ENCODE measurements around the gene CEP135.
"Not testable (repeated sequence)": the region's sequence is repeated elsewhere in the genome, so short reads cannot be mapped to it uniquely, and the experiment has no call there.

CEP135 gene

GRCh38 chr4:55948726-55949481 is at the start of gene CEP135:
CEP135 (plus strand) TSS chr4:55948945; CDS start chr4:55952131, 3,186 bp downstream.
- peak; percentile 92 for DNase-seq

- DNase-seq, result no peak
Measured at GRCh38 chr4:55902677-55903076, 46.1 kb upstream of the CEP135 start.

GRCh38 chr4:55903577-55903976 is 45.2 kb upstream of the CEP135 start:
- no peak for DNase-seq

- DNase-seq, result no peak
Measured at GRCh38 chr4:55904576-55904975, 44.2 kb upstream of the CEP135 start.

- DNase-seq, result no peak
Measured at GRCh38 chr4:55906323-55906722, 42.4 kb upstream of the CEP135 start.

- no peak for DNase-seq
Measured at GRCh38 chr4:55906989-55907388, 41.8 kb upstream of the CEP135 start.

- DNase-seq, result no peak
Measured at GRCh38 chr4:55907469-55907868, 41.3 kb upstream of the CEP135 start.

GRCh38 chr4:55910140-55910539 is 38.6 kb upstream of the CEP135 start:
- no peak for DNase-seq

GRCh38 chr4:55912249-55912648 is 36.5 kb upstream of the CEP135 start:
- DNase-seq, result no peak

- no peak for DNase-seq
Measured at GRCh38 chr4:55920571-55920970, 28.2 kb upstream of the CEP135 start.

GRCh38 chr4:55921093-55921492 is 27.7 kb upstream of the CEP135 start:
- no peak for DNase-seq

- DNase-seq, result no peak
Measured at GRCh38 chr4:55925241-55925640, 23.5 kb upstream of the CEP135 start.

- DNase-seq, result no peak
Measured at GRCh38 chr4:55926610-55927009, 22.1 kb upstream of the CEP135 start.

- no peak for DNase-seq
Measured at GRCh38 chr4:55927803-55928437, 20.8 kb upstream of the CEP135 start.

- no peak for DNase-seq
Measured at GRCh38 chr4:55928846-55929245, 19.9 kb upstream of the CEP135 start.

GRCh38 chr4:55931043-55931442 is 17.7 kb upstream of the CEP135 start:
- no peak for DNase-seq

GRCh38 chr4:55931833-55932232 is 16.9 kb upstream of the CEP135 start:
- no peak for DNase-seq

GRCh38 chr4:55932511-55932910 is 16.2 kb upstream of the CEP135 start:
- no peak for DNase-seq

GRCh38 chr4:55933611-55934010 is 15.1 kb upstream of the CEP135 start:
- no peak for DNase-seq

- not testable (repeated sequence) for DNase-seq
Measured at GRCh38 chr4:55935907-55936306, 12.8 kb upstream of the CEP135 start.

- DNase-seq, result no peak
Measured at GRCh38 chr4:55938481-55938880, 10.3 kb upstream of the CEP135 start.

GRCh38 chr4:55939421-55939820 is 9.3 kb upstream of the CEP135 start:
- DNase-seq, result no peak

GRCh38 chr4:55941881-55942396 is 6.8 kb upstream of the CEP135 start:
- no peak for DNase-seq

GRCh38 chr4:55947254-55947882 is 1.4 kb upstream of the CEP135 start:
- no peak for DNase-seq
